GM19025 (cell line): Measurements from ENCODE around the gene PAOX.
A peak's percentile ranks its signal among the peaks of the same experiment; 100 is the strongest.
"Not testable (repeated sequence)": the region's sequence is repeated elsewhere in the genome, so short reads cannot be mapped to it uniquely, and the experiment has no call there.

Experiments used
- ATAC-seq: cut with Tn5 transposase; IDR thresholded peaks from one replicate; pipeline ENCODE4 v1.9.1; 2021; ENCODE audit warnings: mild to moderate bottlenecking, low read depth, moderate library complexity; ENCODE audit not compliant: unreplicated experiment

The PAOX gene

DNA sequence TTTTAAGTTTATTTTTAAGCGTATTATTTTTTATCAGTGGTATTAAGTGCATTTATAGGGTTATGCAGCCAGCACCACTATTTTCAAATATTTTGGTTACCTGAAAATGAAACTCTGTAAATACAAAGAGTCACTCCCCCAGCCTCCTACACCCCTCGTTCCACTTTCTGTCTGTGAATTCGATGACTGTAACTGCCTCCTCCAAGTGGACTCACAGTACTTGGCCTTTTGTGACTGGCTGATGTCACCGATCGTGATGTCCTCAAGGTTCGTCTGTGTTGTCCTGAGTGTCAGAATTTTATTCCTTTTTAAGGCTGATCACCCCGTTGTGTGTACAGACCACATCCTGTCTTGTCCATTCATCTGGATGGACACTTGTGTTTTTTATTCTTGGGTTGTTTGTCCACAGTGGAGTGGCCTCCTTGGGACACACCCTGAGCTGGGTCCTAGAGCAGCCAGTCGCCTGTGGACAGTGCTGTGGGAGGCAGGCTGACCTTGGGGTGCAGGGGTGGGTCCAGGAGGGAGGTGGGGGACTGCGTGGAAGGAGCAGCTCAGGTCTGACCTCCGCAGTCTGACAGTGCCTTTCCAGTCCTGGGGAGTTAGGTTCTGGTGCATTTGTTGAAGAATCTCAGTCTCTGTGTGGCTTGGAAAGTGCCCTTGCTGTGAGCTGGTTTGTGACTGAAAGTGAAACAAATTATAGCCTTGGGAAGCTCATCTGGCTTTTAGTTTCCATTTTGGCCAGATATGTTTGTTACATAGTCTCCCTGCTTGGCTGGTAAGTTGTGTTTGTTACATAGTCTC lies 21.8 kb downstream of the PAOX start:
- ATAC-seq = peak; percentile 59

DNA sequence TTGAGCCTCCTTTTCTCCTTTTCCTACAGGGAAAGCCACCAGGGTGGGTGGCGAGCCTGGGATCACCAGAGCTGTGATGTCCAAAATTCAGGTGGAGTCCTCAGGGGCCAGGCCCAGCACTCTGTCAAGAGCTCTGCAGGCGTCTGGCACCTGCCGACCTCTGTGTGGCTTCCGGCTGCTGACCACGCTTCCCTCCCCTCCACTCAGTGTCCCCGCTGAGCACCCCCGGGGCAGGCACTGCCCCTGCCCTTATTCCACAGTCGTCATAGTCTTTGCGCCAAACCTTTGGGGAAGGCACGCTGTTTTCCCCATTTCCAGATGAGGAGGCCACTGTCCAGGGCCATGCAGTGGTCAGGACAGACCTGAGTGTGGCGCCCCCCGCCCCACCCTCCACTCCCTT lies 22.4 kb downstream of the PAOX start:
- ATAC-seq = no peak

DNA sequence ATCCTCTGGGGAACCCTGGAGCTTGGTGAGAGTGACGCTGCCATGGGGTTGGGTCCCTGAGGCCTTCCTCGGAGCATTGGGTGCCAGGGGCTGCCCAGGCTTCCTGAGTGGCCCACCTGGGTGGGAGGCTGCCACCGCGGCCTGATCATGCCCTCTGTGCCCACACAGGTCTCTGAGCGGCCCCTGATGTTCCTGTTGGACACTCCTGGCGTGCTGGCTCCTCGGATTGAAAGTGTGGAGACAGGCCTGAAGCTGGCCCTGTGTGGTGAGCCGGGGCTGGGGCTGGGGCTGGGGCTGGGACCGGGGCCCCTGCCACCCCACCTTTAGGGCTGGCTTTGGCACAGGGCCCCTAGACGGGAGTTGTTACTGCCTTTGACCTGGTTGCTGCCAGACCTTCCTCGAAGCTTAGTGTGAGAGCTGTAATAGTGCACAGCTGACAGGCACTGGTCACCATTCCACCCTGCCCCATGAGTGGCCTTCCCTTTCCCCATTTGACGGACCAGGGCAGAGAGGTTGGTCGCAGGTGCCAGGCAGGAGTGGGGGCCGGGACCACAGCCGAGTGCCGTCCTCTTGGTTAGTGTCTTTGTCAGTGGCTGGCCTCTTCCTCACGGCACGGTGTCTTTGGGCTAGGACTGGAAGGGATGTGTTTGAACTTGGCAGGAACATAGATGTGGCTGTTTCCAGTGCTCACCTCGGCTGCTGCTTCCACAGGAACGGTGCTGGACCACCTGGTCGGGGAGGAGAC lies 23.1 kb downstream of the PAOX start:
- ATAC-seq = no peak

DNA sequence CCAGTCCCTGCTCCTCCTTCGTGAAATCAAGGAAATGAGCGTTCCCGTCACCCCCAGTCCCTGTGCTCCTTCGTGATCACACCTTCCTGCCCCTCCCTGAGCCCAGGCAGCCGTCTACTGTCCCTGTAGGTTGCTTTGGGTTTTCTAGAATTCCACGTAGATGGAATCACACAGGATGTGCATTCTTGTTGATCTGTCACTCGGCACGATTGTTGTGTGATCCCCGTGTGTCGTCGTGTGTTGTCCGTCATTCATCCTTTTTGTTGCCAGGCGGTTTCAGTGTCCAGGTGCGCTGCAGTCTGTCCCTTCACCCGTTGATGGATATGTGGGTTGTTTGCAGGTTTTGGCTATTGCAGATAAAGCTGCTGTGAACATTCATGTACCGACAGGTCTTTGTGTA lies 24.3 kb downstream of the PAOX start:
- no peak for ATAC-seq

DNA sequence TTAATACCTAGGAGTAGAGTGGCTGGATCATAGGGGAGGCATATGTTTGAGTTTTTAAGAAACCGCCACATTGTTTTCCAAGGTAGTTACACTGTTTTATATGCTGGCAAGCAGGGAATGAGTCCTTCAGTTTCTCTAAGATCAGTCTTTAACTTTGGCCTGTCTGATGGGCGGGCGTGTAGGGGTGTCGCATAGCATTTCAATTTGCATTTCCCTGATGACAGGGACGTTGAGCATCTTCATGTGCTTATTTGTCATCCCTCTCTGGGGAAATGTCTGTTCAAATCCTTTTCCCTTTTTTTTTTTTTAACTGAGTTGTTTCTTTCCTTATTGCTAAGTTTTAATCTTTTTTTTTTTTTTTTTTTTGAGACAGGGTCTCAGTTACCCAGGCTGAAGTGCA lies 24.7 kb downstream of the PAOX start:
- no peak for ATAC-seq

DNA sequence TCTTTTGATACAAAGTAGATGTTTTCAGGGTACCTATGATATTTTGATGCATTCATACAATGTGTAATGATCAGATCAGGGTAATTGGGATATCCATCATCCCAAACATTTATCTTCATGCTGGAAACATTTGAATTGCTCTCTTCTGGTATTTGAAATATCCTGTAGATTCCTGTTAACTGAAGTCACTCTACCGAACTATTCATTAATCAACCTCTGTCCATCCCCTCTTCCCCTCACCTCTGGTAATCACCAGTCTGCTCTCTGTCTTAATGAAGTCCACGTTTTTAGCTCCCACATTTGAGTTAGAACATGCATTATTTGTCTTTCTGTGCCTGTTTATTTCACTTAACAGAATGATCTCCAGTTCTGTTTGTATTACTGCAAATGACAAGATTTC lies 26.2 kb downstream of the PAOX start:
- no peak for ATAC-seq

DNA sequence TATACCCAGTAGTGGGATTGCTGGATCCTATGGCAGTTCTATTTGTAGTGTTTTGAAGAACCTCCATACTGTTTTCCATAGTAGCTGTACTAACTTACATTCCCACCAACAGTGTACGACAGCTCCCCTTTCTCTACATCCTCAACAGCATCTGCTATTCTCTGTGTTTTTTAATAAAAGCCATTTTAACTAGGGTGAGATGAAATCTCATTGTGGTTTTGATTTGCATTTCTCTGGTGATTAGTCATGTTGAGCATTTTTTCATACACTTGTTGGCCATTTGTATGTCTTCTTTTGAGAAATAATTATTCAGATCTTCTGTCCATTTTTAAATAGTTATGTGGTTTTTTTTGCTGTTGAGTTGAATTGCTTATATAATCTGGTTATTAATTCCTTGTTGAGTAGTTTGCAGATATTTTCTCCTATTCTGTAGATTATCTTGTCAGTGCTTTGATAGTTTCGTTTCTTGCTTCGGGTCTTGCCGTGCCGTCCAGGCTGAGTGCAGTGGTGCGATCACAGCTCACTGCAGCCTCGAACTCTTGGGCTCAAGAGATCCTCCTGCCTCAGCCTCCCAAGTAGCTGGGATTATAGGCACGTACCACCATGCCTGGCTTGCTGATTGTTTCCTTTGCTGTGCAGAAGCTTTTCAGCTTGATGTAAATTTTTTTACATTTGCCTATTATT lies 26.9 kb downstream of the PAOX start:
- no peak for ATAC-seq

DNA sequence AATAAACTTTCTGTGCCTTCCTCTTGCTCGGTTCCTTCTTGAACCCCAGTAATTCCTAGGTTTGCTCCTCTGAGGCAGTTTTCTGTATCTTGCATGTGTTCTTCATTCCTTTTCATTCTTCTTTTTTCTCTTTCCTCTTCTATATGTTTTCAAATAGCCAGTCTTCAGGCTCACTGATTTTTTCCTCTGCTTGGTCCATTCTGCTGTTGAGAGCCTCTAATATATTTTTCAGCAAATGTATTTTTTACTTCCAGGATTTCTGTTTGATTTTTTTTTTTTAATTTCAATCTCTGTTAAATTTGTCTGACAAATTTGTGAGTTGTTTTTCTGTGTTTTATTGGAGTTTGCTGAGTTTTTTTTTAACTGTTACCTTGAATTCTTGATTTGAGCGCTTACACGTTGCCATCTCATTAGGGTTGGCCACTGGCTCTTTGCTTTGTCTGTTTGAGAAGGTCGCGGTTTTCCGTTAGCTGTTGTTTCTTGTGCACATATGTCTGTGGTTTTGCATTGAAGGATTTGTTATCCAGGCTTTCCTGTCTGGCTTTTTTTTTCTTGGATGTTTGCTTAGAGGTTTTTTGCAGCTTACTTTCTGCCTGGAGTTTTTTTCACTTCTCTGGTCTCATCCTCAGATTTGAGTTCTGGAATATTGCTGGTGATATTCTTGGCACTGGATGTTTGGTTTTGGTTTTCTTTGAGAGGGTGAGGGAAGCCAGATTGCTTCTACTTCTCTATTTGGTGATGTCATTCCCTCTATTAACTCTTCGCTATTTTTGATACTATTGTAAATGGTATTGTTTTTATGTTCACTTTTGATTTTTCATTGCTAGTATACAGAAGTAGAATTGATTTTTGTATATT lies 32.7 kb downstream of the PAOX start:
- ATAC-seq = no peak

DNA sequence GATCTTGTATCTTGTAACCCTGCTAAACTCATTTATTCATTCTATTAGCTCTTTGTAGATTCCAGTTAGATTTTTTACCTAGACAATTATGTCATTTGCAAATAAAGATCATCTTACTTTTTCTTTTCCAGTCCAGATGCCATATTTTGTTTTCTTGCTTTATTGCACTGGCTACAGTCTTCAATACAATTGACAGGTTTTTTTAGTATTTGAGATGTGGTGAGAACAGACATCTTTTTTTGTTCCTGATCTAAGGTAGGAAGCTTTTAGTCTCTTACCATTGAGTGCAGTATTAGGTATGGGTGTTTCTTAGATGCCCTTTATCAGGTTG lies 33.3 kb downstream of the PAOX start:
- ATAC-seq = no peak

DNA sequence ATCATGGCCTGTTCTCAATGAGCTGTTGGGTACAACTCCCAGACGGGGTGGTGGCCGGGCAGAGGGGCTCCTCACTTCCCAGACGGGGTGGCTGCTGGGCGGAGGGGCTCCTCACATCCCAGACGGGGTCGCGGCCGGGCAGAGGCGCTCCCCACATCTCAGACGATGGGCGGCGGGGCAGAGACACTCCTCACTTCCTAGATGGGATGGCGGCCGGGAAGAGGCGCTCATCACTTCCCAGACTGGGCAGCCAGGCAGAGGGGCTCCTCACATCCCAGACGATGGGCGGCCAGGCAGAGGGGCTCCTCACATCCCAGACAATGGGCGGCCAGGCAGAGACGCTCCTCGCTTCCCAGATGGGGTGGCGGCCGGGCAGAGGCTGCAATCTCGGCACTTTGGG lies 35.3 kb downstream of the PAOX start:
- not testable (repeated sequence) for ATAC-seq

DNA sequence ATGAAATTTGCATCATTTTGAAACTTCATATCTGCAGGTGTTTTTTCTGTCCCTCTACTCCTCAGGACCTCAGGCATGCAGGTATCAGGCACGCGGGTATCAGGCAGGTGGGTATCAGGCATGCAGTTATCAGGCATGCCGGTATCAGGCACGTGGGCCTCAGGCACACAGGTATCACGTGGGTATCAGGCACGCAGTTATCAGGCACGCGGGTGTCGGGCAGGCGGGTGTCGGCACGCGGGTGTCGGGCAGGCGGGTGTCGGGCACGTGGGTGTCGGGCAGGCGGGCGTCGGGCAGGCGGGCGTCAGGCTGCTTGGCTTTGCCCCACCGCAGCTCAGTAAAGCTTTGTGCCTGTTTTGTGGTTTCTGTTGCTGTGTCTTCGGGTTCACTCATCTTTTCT lies 36.7 kb downstream of the PAOX start:
- no peak for ATAC-seq

DNA sequence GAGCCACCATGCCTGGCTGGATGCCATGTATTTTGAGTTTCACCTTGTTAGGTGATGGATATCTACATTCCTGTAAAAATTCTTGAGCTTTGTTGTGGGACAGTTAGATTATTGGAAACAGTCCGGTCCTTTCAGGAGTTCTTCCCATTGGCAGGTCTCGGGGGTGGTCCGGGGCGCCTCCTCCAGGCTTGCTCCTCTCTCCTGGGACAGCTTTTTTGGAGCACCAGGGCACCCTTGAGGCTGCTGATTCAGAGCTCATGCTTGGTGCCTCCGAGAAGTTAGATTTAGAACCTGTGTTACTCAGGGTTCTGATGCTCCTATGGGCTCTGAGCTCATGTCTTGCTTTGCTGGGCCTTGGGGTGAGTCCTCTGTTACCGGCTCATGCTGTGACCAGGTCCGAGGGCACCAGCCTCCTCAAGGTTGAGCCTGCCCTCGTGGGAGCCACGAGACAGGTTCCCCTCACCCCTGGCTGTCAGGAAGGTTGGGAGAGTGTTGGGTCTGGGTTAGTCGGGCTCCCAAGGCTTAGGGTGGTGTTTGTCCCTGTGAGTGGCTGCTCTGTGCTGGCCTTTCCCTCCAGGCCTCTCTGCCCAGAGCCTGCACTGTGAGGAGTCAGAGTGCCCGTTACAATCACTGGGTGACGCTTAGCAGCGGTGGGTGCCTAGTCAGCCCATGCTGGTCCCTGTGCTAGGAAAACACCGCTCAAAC lies 39.4 kb downstream of the PAOX start:
- no peak for ATAC-seq

DNA sequence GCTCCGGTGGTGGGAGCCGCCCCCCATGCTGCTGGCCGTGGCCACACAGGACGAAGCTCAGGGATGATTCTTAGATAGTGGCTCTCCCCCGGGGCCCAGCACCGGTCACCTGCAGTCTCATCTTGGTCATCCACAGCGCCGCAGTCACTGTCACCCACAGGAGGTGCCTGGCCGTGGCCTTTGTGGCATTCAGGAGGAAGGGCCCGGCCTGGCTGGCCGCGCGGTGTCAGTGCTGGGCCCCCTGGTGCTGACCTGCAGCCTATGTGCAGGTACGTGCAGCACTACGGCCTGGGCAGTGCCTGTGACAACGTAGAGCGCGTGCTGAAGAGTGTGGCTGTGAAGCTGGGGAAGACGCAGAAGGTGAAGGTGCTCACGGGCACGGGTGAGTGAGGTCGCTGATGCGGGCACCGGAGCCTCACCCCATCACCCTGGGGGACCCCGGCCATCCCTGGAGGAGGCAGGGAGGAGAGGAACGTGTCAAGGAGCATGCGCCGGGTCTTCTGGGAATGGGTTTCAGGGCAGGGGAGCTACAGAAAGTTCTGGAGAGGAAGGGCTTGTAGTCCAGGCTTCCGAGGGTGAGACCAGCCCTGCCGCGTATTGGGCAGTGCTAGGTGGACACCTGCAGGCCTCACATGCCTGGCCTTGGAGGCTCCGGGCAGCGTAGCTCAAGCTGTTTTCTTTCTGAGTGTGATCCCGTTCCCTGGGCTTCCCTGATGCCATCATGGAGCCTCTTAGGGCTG lies 40.3 kb downstream of the PAOX start:
- ATAC-seq = no peak

DNA sequence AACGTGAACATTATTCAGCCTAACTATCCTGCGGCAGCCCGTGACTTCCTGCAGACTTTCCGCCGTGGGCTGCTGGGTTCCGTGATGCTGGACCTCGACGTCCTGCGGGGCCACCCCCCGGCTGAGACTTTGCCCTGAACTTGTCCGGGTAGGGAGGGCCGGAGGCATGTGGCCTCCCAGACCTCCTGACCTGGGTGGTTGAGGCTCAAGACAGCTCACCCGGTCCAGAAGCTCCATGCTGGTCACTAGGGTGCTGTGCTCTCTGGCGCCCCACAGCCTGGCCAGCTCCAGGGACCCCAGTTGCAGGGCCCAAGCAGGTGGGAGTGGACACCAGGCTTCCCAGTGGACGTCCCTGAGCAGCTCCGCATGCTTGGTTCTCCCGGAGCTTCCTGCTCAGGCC lies 41.0 kb downstream of the PAOX start:
- ATAC-seq = no peak

DNA sequence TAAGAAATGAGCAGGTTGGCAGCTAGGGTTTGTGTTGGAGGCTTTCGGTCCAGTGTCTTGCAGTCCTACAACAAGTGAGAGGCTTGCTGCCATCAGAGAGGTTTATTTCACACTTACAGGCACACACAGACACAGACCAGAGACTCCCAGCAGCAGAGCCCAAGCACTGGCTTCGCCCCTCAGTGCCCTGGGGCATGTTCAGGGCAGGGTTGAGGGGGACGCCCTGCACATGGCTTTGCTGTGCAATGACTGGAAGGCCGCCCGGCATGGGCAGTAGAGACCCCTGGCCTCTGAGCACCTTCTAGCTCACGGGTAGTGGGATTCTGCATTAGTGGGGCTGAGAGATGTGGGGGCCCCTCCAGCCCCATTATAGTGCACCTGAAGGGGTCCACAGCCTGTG lies 41.5 kb downstream of the PAOX start:
- ATAC-seq = no peak

DNA sequence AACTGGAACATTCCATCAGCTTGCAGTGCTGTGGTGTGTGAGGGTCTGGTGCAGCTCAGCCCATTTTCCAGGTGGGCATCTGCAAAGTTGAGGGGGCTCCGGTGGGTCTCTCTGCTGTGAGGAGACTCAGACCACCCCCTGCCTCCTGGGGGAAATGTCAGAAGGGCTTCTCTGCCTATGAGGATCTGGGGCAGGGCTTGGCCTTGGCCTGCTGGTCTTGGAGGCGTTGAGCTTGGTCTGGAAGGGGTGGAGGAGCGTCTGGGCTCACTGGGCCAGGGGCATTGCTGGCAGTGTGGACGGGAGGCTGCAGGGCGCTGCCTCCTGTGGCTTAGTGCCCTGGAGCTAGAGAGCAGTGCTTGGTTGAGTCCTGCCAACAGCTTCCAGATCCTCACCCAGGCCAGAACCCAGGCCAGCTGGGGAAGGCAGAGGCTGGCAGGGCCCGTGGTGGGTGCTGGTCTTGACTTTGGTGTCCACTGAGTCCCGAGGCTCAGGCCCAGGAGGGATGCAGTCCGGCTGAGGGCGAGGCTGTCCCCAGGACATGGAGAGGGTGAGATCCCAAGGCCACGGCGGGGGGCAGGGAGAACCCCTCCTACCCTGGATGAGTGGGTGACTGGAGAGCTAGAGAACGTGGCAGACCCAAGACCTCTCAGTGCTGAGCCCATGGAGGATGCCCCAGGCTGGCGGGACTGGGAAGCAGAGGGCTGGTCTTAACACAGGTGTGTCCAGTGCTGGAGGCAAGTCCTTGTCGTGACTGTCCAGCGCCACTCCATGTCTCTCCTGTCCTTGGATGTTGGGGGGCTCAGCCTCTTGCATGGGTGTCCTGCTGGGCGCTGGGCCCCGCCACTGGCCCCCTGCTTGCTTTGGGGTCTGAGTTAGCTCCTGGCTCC lies 42.5 kb downstream of the PAOX start:
- no peak for ATAC-seq

DNA sequence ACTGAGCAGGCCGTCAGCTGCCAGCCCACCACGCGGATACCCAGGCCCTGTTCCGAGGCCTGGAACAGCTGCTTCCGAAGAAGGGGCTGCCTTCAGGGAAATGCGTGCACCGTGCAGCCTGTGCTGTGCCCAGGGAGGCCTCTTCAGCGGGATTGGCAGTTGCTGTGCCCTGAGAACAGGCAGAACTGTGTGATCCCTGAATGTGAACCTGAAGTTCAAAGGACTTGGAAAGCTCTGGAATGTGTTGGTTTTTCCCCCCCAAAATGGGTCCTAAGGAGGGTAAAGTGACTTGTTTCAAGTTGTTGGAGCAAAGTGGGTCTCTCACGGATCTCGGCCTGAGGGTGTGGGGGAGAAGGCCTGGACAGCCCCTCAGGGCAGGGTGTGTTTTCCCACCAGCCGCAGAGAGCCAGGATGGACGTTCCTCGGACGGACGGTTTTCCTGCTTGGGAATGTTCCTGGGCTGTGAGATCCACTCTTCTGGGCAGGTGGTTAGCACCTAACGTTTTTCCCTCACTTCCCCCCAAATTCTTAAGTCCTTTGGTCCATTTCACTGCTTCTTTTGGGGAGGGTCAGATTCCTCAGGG lies 43.3 kb downstream of the PAOX start:
- no peak for ATAC-seq
